ENCODE data around the gene ZCCHC18. TPM values are rescaled to one million over a fixed set of nuclear protein-coding genes. Genes with fewer than 3 reads are reported as not detected.

The ZCCHC18 gene
- total RNA-seq, 4 donors from 2014 or later = 0.16 to 0.51 (median 0.42) TPM; not detected in 1

- 83 to 92% methylated on average over 2 to 7 of the region's 7 CpGs for WGBS, 2 donors
- H3K4me3 ChIP-seq (ENCODE audit: low read depth, poor library complexity, severe bottlenecking) = no peak overlapping the region
- intact Hi-C loops (cut with DNase I; ENCODE audit: low total_unique reads) = no loop called here
- TF ChIP-seq POLR2A (IDR thresholded peaks at IDR 0.05) (no peak), CTCF (IDR thresholded peaks at IDR 0.05) (no peak)
- DNase-seq (ENCODE audit: low spot score in 2 of 2) = no peak
These were observed 26.4 kb upstream of the ZCCHC18 start for GRCh38 chrX:104085919-104086318.

- intact Hi-C loops (cut with DNase I; ENCODE audit: low total_unique reads) = no loop called here
These were observed 14.0 kb upstream of the ZCCHC18 start for GRCh38 chrX:104098151-104098808.

GRCh38 chrX:104098919-104099318, 13.4 kb upstream of the ZCCHC18 start:
- DNase-seq (ENCODE audit: low spot score in 2 of 2) = no peak
- H3K4me3 ChIP-seq (ENCODE audit: low read depth, poor library complexity, severe bottlenecking) = no peak overlapping the region
- intact Hi-C loops (cut with DNase I; ENCODE audit: low total_unique reads) = no loop called here
- no peak for TF ChIP-seq CTCF (IDR thresholded peaks at IDR 0.05)
- TF ChIP-seq POLR2A (IDR thresholded peaks at IDR 0.05) = no peak

More at GRCh38 chrX:104098151-104098808, 14.0 kb upstream of the ZCCHC18 start:
- no peak overlapping the region for H3K4me3 ChIP-seq (ENCODE audit: low read depth, poor library complexity, severe bottlenecking)
- peak in 1 of 2 donors; percentile 24 for DNase-seq (ENCODE audit: low spot score in 2 of 2)
- TF ChIP-seq POLR2A (IDR thresholded peaks at IDR 0.05) (no peak), CTCF (IDR thresholded peaks at IDR 0.05) (no peak)
- 0 to 1% methylated on average over 4 of the region's 4 CpGs for WGBS, 2 donors

GRCh38 chrX:104104676-104105075, 7.6 kb upstream of the ZCCHC18 start:
- intact Hi-C loops (cut with DNase I; ENCODE audit: low total_unique reads) = no loop called here
- TF ChIP-seq POLR2A (IDR thresholded peaks at IDR 0.05) (no peak), CTCF (IDR thresholded peaks at IDR 0.05) (no peak)
- 64 to 95% methylated on average over 10 of the region's 10 CpGs for WGBS, 2 donors
- no peak for DNase-seq (ENCODE audit: low spot score in 2 of 2)
- no peak overlapping the region for H3K4me3 ChIP-seq (ENCODE audit: low read depth, poor library complexity, severe bottlenecking)

GRCh38 chrX:104105330-104106262, 6.7 kb upstream of the ZCCHC18 start:
- intact Hi-C loops (cut with DNase I; ENCODE audit: low total_unique reads) = no loop called here
- TF ChIP-seq POLR2A (IDR thresholded peaks at IDR 0.05) (no peak), CTCF (IDR thresholded peaks at IDR 0.05) (no peak)
- 56 to 57% methylated on average over 11 of the region's 11 CpGs for WGBS, 2 donors
- no peak overlapping the region for H3K4me3 ChIP-seq (ENCODE audit: low read depth, poor library complexity, severe bottlenecking)
- DNase-seq (ENCODE audit: low spot score in 2 of 2) = no peak
